Central memory CD4-positive, alpha-beta T cell (primary cell): ENCODE data around the gene CELA2B.

Experiments
- DNase-seq: peaks from one replicate; pipeline ENCODE4 v3.0.0; 2022

CELA2B gene

DNA sequence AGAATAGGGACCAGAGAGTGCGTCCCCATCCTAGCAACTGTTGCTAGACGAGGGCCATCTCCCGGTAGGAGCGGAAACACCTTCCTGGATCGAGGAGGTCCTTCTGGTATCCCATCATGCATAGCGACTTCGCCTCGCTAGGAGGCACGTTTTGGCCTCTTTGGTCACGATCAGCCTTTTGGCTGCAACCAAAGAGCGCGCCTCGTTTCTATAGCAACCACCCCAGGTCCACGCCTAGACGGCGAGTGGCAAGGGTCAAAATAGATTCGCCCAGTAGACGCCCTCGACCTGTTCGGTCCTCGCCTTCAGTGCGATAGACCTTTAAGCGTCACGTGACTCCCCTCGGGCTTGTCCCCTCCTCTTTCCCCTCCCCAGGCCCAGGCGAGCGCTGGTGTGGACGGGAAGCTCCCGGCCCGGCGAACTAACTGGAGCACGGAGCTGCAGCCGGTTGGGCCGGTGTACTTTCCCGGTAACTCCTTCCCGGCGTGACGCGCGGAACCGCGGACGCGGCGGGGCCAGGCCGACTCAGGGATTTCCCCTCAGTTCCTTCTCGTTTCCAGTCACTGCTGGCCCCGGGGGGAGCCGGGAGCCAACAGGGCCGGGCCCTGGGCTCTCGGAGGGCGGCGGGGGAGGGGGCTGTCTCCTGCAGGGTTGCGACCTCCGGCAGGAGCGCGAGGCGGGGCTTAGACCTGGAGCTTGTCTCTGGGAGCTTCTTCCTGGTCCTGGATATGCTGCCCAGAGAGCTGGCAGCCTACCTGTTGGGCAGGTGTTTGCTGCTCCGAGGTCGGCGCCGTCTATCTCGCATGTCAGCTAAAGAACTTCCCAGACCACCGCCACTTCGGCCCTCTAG, 50.8 kb downstream of the CELA2B start, which contains the start of gene DNAJC16:
DNAJC16 (plus strand) TSS at position 359 of the 850 bp plus-strand sequence. CDS start 2,258 bp downstream, outside the sequence.
- peak; percentile 98 for DNase-seq

DNA sequence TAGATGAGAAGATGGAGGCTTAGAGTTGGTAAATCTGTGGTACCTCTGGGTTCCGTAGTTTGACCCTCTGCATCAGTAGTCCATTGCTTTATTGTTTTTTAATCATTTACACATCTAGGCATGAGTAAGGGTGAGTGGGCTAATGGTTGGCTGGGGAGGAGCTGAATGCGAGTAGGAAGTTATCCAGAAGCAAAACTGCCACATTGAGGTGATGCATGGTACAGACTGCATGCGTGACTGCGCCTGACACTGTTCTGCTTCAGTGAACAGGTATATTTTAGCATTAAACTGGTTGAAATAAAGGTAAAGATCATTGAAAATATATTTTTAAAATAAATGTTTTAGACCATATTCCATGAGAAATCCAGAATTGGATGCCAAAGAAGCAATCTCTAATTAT, 55.1 kb downstream of the CELA2B start:
- no peak for DNase-seq

DNA sequence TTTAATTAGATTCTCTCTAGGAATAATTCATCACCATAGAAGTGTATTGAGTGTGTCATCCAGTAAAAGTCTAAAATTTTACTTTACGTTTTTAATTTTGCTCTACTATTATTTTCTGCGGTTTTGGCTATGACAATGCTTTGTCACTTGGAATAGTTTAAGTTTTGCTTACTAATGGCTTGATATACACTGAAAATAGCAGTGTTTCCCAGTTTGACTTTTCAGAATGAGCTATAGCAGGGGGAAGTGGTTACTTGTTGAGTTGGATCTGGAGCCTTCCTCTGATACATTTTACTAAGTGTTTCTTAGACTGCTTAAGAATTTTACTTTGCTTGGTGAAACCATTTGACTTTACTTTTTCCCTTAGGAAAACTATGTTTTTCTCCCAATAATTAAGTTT, 55.8 kb downstream of the CELA2B start:
- no peak for DNase-seq

DNA sequence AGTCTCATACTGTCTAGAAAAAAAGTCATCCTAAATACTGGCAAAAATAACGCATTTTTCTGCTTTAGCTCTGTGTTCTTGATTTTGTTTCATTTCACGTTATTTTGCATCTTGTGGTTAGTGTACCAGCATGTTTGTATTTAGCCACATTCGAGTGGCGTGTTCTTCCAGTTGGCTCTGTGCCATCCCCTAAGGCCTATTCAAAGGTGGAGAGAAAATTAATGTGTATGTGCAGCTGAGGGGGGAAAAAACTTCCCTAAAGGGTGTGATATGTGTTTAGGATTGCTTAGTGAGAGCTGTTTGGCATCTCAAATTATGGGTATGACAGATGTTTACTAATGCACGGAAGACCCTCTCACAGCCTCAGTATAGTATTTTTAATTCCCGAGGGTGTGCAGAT, 62.9 kb downstream of the CELA2B start:
- DNase-seq, result no peak

DNA sequence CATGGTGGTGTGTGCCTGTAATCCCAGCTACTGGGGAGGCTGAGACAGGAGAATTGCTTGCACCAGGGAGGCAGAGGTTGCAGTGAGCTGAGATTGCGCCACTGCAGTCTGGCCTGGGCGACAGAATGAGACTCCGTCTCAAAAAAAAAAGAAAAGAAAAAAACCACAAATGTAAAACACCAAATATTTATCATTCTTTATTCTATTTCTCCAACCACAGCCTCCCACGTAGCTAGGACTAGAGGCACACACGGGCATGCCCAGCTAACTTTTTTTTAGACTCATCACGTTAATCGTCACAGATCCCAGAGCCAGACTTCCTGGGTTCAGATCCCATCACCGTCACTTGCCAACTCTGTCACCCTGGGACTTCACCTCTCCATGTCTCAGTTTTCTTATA, 64.3 kb downstream of the CELA2B start:
- DNase-seq, result no peak
